ENCODE data around the gene YTHDF1.

- TF ChIP-seq EP300 (IDR thresholded peaks at IDR 0.05) = no peak
- TF ChIP-seq CTCF (IDR thresholded peaks at IDR 0.05) = no peak
Observed at GRCh38 chr20:63264000-63264399, 48.1 kb upstream of the YTHDF1 start.

Measured in esophagus muscularis mucosa (tissue), 3 donors.